ENCODE results near the gene BTBD9. TPM values are rescaled to one million over a fixed set of nuclear protein-coding genes. Genes with fewer than 3 reads are reported as not detected.

BTBD9 gene
- total and polyA plus RNA-seq, 2 experiments from 2014 or later: 10.0 to 13.7 TPM

DNA sequence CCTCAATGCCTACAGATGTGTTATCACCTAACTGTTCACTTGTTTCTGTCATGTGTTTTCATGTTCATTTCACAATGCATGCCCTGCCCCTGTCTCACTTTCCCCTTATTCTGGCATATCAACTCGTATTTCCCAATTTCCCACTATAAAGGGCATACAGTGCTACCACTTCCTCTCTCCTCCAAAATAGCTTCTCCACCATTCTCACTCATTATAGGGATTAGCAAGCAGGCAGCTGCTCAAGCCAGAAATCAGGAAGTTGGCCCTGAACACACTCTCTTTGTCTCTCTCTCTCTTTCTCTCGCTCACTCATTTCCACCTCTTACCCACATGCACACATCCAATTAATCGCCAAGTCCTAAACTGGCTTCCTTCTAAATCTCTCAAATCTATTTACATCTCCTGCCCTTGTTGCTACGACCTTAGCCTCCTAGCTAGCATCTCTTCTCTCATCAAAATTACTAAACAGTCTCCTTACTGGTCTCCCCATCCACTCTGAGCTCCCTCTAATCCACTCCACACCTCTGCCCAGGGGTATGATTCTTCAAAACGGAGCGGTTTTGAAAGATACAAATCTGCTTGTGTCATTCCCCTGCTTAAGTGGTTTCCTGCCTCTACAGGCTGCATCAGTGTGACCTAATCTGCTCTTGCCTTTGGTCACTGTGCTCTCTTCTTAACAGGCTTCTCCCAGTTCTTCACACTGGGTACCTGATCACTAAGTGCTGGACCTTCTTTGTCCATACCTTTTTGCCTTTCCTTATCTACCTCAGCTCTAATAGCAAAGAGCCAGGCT, 196.2 kb downstream of the BTBD9 start:
- Histone ChIP-seq H3K27me3 (replicated peaks; ENCODE audit: insufficient read depth) (no peaks in the 10 kb centered on the region), H3K36me3 (ENCODE audit: low read depth) (no peaks in the 10 kb centered on the region), H3K9ac (no peak overlapping the region), H3F3A (ENCODE audit: insufficient read depth) (no peaks in the 10 kb centered on the region), H3K4me2 (ENCODE audit: unreplicated experiment) (no peak overlapping the region), H4K20me1 (ENCODE audit: insufficient read depth) (no peaks in the 10 kb centered on the region), H3K9me3 (ENCODE audit: low read depth) (no peaks in the 10 kb centered on the region), H3K4me3 (no peak overlapping the region), H3K79me2 (ENCODE audit: insufficient read depth) (no peaks in the 10 kb centered on the region), H3K4me1 (ENCODE audit: insufficient read depth) (0 out of 2 replicates have a peak, but pooled peaks cover 7% of the 10 kb centered on the region), H2AFZ (no peak overlapping the region), H3K9me2 (ENCODE audit: insufficient read depth) (no peaks in the 10 kb centered on the region), H3K27ac (no peak overlapping the region)
- WGBS, 2 experiments (ENCODE audit: low coverage in 1 of 2, low lambda C conversion rate in 2 of 2, missing lambda C conversion rate in 2 of 2): 92 to 93% methylated on average over 6 of the region's 6 CpGs
- no peak for DNase-seq
- no peak for TF ChIP-seq EZH2phosphoT487 (IDR thresholded peaks at IDR 0.05; ENCODE audit: insufficient read depth, low read depth)
- TF ChIP-seq EZH2 (IDR thresholded peaks at IDR 0.05; ENCODE audit: insufficient read depth, poor library complexity, severe bottlenecking): no peak
- in situ Hi-C loops (cut with MboI): no loop called here

- Histone ChIP-seq H3K27me3 (replicated peaks; ENCODE audit: insufficient read depth) (no peaks in the 10 kb centered on the region), H2AFZ (no peak overlapping the region), H4K20me1 (ENCODE audit: insufficient read depth) (no peaks in the 10 kb centered on the region), H3K4me1 (ENCODE audit: insufficient read depth) (peaks cover 5% of the 10 kb centered on the region), H3K9me3 (ENCODE audit: low read depth) (no peaks in the 10 kb centered on the region), H3K4me2 (ENCODE audit: unreplicated experiment) (no peak overlapping the region), H3K36me3 (ENCODE audit: low read depth) (no peaks in the 10 kb centered on the region), H3K9me2 (ENCODE audit: insufficient read depth) (no peaks in the 10 kb centered on the region), H3K9ac (no peak overlapping the region), H3K4me3 (no peak overlapping the region), H3K27ac (no peak overlapping the region), H3F3A (ENCODE audit: insufficient read depth) (no peaks in the 10 kb centered on the region), H3K79me2 (ENCODE audit: insufficient read depth) (no peaks in the 10 kb centered on the region)
- 46 to 59% methylated on average over 1 of the region's 1 CpG for WGBS, 2 experiments (ENCODE audit: low coverage in 1 of 2, low lambda C conversion rate in 2 of 2, missing lambda C conversion rate in 2 of 2)
- DNase-seq: no peak
- in situ Hi-C loops (cut with MboI): no loop called here
- TF ChIP-seq EZH2phosphoT487 (IDR thresholded peaks at IDR 0.05; ENCODE audit: insufficient read depth, low read depth): no peak
Measured at GRCh38 chr6:38438097-38438496, 201.6 kb downstream of the BTBD9 start.

GRCh38 chr6:38436726-38437465, 202.8 kb downstream of the BTBD9 start:
- DNase-seq: peak; percentile 56
- in situ Hi-C loops (cut with MboI): no loop called here
- H3K36me3 ChIP-seq (ENCODE audit: low read depth): no peaks in the 10 kb centered on the region
- H4K20me1 ChIP-seq (ENCODE audit: insufficient read depth): no peaks in the 10 kb centered on the region
- H3K79me2 ChIP-seq (ENCODE audit: insufficient read depth): no peaks in the 10 kb centered on the region
- no peak overlapping the region for H3K27ac ChIP-seq
- H3F3A ChIP-seq (ENCODE audit: insufficient read depth): no peaks in the 10 kb centered on the region
- H3K27me3 ChIP-seq (replicated peaks; ENCODE audit: insufficient read depth): no peaks in the 10 kb centered on the region
- H2AFZ ChIP-seq: no peak overlapping the region
- no peak overlapping the region for H3K9ac ChIP-seq
- TF ChIP-seq EZH2 (IDR thresholded peaks at IDR 0.05; ENCODE audit: insufficient read depth, poor library complexity, severe bottlenecking) (no peak), EZH2phosphoT487 (IDR thresholded peaks at IDR 0.05; ENCODE audit: insufficient read depth, low read depth) (no peak)
- peaks cover 5% of the 10 kb centered on the region for H3K4me1 ChIP-seq (ENCODE audit: insufficient read depth)
- H3K4me2 ChIP-seq (ENCODE audit: unreplicated experiment): peak overlapping the region; percentile 25
- no peaks in the 10 kb centered on the region for H3K9me3 ChIP-seq (ENCODE audit: low read depth)
- no peak overlapping the region for H3K4me3 ChIP-seq
- 84 to 88% methylated on average over 10 of the region's 10 CpGs for WGBS, 2 experiments (ENCODE audit: low coverage in 1 of 2, low lambda C conversion rate in 2 of 2, missing lambda C conversion rate in 2 of 2)
- H3K9me2 ChIP-seq (ENCODE audit: insufficient read depth): no peaks in the 10 kb centered on the region

GRCh38 chr6:38435330-38435729, 204.4 kb downstream of the BTBD9 start:
- Histone ChIP-seq H3K9me3 (ENCODE audit: low read depth) (no peaks in the 10 kb centered on the region), H3K4me1 (ENCODE audit: insufficient read depth) (peaks cover 5% of the 10 kb centered on the region), H3K27me3 (replicated peaks; ENCODE audit: insufficient read depth) (no peaks in the 10 kb centered on the region), H3K4me3 (no peak overlapping the region), H3K79me2 (ENCODE audit: insufficient read depth) (no peaks in the 10 kb centered on the region), H4K20me1 (ENCODE audit: insufficient read depth) (no peaks in the 10 kb centered on the region), H3K27ac (no peak overlapping the region), H3K36me3 (ENCODE audit: low read depth) (no peaks in the 10 kb centered on the region), H3F3A (ENCODE audit: insufficient read depth) (no peaks in the 10 kb centered on the region), H2AFZ (no peak overlapping the region), H3K9ac (no peak overlapping the region), H3K4me2 (ENCODE audit: unreplicated experiment) (no peak overlapping the region), H3K9me2 (ENCODE audit: insufficient read depth) (no peaks in the 10 kb centered on the region)
- TF ChIP-seq EZH2 (IDR thresholded peaks at IDR 0.05; ENCODE audit: insufficient read depth, poor library complexity, severe bottlenecking) (no peak), EZH2phosphoT487 (IDR thresholded peaks at IDR 0.05; ENCODE audit: insufficient read depth, low read depth) (no peak)
- in situ Hi-C loops (cut with MboI): no loop called here
- 71 to 97% methylated on average over 5 of the region's 5 CpGs for WGBS, 2 experiments (ENCODE audit: low coverage in 1 of 2, low lambda C conversion rate in 2 of 2, missing lambda C conversion rate in 2 of 2)
- DNase-seq: no peak

Measured in GM23248 (cell line).